NCI-H82 treated with DMSO at 0.1 percent for 48 hours (cell line): Measurements from ENCODE around the gene FNDC1.

ENCODE experiments used
- DNase-seq: peaks from one replicate; lab custom pipeline; 2025; ENCODE audit not compliant: unreplicated experiment; lab: John Stamatoyannopoulos, UW

Gene FNDC1

DNA sequence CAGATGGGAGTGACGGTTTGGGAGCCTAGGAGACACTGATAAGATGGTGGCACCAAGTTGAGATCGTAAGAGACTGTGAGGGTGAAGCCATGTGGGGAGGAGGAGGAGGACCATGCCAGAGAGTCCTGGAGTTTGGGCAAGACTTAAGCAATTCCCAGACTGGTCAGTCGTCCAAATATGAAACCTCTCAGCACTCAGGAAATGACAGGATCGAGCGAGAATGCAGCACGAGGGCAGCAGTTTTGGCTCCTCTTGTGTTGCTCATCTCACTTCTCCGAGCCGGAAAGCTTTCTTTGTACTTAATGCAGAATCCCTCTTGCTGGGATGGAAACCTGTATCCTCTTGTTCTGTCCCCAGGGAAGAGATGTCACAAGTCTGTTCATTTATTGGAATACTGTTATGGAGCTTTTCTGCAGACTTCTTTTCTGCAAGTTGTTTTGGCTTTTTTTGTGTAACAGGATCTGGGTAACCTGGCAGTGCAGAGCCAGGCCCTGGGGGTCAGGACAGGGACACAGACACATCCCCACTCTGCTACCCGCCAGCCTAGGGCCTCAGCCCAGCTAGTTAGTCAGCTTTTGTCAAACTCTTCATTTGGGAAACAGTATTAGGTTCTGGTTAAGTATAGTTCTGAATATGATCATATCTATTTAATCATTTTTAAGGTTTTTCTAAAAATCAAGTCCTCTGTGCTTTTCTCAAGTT is 34.3 kb downstream of the FNDC1 start:
- DNase-seq: no peak

DNA sequence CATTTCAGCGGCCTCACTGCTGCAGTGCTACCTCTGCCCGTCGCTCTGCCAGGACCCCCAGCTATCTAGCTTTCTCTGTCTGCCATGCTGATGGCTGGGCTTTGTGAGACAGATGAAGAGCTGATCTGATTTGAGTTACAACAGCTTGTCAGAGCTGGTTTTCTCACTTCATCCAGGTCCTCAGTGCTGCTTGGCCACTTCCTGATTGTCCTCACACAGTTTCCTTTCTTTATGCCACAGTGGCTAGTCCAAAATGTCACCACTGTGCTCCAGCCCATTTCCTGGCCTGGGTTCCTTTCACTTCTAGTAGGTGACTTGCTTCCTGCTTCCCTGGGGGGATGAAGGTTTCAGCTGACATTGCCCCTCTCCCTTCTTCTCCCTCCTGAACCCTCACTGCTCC is 35.4 kb downstream of the FNDC1 start:
- no peak for DNase-seq

DNA sequence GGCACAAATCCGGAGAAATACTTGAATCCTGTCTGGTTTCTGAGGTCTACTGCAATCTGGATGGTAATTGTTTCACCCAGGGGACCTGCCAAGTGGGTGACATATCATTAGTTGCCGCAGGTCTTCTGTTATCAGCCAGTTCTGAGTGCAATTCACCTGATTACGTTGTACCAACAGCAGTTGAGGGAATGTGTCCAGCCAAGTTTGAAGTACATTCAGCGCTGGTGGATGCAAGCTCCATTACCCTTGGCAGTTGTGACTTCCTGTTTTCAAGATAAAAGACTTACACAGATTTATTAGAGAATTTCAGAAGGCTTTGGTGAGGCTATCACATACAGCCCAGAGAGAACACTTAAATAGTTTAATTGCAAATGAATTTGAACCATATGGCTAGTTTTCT is 42.8 kb downstream of the FNDC1 start:
- no peak for DNase-seq

GRCh38 chr6:159212525-159213280 is 43.5 kb downstream of the FNDC1 start:
- no peak for DNase-seq

- no peak for DNase-seq
These were observed 44.2 kb downstream of the FNDC1 start for GRCh38 chr6:159213405-159213804.

- DNase-seq: no peak
These were observed 45.1 kb downstream of the FNDC1 start for GRCh38 chr6:159214281-159214680.

DNA sequence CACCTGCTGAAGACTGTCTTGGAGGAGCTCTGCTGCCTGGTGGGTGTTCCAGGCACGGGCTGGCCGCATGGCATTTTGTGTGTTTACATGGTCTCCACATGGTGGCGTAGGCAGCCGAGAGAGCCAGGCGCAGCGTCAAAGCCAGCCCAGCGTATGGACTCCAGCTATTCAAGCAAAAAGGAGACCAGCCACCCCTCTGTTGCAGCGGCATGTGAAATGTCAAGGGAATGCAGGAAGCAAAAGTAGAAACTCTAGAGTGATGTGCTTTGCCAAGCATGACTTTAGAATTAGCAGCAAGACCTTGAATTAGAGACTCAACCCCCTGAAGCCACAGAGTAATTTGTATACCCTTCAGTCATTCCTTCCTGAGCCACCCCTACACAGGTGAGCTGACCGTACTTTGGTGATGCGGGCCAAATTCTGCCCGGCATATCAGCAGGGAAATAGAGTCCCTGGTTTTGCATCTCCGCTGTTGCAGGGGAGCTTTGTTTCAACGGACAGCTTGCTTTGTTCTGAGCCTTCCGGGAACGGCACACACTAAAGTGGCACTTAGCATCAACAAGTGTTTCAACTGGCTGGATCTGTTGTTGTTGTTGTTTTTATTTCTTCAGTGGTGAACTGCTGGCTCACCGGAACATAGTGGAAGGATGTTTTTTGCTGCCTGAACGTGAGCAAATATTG is 48.5 kb downstream of the FNDC1 start:
- DNase-seq: no peak

GRCh38 chr6:159220093-159220492 is 50.9 kb downstream of the FNDC1 start:
- DNase-seq: no peak

DNA sequence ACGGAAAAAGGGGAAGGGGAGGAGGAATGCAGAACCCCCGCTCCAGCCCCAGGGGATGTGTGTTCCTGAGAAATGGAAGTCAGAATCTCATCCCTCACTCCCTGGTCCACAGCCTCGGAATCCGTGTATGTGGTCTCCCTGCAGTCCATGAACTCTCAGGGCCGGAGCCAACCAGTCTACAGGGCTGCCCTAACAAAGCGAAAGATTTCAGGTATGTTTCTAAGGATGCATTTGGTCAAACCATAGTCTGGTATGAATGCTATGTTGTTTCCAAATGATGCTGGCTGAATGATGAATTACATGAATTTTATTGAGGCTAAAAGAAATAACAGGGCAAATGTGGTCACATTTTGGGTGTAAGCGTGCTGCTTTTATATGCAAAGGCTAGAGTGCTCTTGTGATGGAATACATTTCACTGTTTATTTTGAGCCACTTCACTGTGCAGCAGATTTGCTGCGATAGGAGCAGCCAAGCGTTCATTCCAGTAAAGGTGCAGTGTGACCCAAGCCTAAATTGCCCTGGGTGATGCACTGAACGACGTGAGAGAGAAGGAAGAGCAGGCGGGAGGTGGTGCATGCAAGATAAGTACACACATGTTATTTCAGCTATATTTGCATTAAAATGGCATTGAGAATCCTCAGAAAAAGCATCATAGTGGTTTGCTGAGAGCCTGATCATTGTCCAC is 52.4 kb downstream of the FNDC1 start:
- DNase-seq: no peak

DNA sequence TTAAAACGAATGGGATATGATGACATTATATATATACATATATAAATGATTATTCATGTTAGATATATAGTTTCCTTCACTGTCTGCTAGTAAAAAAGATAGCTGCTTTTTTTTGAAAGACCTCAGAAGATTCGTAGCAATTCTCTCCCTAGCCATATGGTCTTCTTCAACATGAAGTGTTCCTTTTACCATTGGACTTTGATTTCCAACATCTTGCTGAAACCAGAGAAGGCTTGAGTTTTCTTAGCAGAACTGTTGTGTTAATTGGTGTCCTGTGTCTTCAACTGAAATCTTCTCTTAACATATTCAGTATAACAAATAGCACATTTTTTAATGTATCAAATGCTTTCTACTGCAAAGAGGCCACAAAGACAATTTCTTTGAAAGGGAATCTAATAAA is 55.3 kb downstream of the FNDC1 start:
- no peak for DNase-seq

DNA sequence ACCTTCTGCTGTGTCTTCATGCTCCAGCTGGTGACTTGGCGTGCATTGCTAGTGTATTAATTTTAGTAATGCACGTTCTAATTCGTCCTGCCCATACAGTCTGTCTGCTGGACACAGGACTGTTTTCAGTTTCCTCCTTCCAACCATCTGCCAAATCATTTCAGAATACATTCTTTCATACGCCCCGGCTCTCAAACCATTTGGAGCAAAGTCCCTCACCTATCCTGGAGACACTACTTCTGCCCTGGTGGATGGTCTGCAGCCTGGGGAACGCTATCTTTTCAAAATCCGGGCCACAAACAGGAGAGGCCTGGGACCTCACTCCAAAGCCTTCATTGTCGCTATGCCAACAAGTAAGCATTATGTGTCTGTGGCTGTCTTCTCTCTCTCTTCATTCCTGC is 60.5 kb downstream of the FNDC1 start:
- no peak for DNase-seq

DNA sequence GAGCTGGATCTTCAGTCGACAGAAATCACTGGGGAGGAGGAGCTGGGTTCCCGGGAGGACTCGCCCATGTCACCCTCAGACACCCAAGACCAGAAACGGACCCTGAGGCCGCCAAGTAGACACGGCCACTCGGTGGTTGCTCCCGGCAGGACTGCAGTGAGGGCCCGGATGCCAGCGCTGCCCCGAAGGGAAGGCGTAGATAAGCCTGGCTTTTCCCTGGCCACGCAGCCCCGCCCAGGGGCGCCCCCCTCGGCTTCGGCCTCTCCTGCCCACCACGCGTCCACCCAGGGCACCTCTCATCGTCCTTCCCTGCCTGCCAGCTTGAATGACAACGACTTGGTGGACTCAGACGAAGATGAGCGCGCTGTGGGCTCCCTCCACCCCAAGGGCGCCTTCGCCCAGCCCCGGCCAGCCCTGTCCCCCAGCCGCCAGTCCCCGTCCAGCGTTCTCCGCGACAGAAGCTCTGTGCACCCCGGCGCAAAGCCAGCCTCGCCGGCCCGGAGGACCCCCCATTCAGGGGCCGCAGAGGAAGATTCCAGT is 63.0 kb downstream of the FNDC1 start:
- no peak for DNase-seq

DNA sequence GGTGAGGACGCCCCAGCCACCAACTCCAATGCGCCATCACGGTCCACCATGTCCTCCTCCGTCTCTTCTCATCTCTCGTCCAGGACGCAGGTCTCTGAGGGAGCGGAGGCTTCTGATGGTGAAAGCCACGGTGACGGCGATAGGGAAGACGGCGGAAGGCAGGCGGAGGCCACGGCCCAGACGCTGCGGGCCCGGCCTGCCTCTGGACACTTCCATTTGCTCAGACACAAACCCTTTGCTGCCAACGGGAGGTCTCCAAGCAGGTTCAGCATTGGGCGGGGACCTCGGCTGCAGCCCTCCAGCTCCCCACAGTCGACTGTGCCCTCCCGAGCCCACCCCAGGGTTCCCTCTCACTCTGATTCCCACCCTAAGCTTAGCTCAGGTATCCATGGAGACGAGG is 63.6 kb downstream of the FNDC1 start:
- DNase-seq: no peak

DNA sequence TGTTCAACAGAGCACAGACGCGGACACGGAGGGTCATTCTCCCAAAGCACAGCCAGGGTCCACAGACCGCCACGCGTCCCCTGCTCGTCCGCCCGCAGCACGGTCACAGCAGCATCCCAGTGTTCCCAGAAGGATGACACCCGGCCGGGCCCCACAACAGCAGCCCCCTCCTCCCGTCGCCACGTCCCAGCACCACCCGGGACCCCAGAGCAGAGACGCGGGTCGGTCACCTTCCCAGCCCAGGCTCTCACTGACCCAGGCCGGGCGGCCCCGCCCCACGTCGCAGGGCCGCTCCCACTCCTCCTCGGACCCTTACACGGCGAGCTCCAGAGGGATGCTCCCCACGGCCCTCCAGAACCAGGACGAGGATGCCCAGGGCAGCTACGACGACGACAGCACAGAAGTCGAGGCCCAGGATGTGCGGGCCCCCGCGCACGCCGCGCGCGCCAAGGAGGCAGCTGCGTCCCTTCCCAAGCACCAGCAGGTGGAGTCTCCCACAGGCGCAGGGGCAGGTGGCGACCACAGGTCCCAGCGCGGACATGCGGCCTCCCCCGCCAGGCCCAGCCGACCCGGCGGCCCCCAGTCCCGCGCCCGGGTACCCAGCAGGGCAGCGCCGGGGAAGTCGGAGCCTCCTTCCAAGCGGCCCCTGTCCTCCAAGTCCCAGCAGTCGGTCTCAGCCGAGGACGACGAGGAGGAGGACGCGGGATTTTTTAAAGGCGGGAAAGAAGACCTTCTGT is 64.3 kb downstream of the FNDC1 start:
- no peak for DNase-seq

- no peak for DNase-seq
These were observed 64.9 kb downstream of the FNDC1 start for GRCh38 chr6:159234102-159234553.

GRCh38 chr6:159238920-159239558 is 69.8 kb downstream of the FNDC1 start:
- DNase-seq: no peak

- DNase-seq: no peak
These were observed 79.9 kb downstream of the FNDC1 start for GRCh38 chr6:159249128-159249527.

GRCh38 chr6:159249752-159250151 is 80.6 kb downstream of the FNDC1 start:
- DNase-seq: no peak

DNA sequence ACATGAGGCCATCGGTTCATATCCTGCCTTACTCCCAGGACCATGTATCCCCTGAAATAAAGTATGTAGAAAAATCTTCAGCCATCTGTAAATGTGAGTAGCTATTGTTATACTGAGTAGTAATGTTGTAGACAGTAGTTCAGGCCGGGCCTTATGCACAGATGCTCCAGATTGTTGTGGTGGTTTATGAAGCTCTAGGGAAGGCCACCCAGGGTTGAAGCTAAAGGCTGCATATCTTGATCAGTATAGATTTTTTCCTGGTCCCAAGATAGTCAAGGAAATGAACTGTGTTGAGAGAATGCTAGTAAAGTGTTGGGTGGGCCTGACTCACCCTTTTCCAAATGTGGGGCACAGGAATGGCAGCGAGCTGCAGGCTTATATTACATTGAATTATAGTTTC is 81.4 kb downstream of the FNDC1 start:
- DNase-seq: no peak

- peak; percentile 2 for DNase-seq
These were observed 83.8 kb downstream of the FNDC1 start for GRCh38 chr6:159252955-159253508.
